ENCODE results near the gene ERI3.
A peak's percentile ranks its signal among the peaks of the same experiment; 100 is the strongest.

ERI3 gene

DNA sequence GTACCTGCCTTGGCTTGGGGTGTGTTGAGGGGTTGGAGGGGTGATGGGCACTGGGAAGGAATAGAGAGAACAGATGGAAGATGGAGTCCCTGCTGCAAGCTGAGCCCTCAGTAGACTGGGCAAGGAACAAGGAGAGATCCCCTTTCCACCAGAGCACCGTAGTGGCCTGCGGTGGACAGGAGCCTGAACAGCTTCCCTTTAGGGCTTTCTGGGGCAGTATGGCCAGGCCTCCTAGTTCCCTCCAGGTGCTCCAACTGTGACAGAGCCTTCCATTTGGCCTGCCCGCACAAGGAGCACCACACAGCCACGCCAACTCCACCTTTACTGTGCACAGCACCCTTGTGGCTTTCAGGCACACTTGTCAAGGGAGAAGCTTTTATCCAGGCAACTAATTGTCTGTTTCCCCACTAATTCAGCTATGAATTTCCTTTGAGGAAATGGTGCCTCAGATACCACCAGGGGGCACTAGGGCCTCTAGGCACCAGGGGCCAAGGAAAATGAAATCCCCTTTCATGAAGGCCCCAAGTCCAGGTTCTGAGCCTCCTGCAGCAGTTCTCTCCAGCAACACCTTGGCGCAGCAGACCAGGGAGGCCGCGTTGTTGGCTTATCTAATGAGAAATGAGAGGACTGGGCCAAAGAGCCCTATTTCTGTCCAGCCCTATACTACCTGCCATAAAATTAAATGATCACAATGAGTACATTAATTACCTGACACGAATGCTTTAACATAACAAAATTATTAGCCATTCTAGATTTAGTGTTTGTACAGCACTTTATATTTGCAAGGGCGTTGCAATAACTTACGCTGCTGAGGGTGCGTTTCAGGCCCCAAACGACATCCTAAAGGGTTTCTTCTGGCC is 23.1 kb upstream of the ERI3 start:
- DNase-seq (ENCODE audit: low read depth): peak; percentile 48
- TF ChIP-seq, protein P1, sequence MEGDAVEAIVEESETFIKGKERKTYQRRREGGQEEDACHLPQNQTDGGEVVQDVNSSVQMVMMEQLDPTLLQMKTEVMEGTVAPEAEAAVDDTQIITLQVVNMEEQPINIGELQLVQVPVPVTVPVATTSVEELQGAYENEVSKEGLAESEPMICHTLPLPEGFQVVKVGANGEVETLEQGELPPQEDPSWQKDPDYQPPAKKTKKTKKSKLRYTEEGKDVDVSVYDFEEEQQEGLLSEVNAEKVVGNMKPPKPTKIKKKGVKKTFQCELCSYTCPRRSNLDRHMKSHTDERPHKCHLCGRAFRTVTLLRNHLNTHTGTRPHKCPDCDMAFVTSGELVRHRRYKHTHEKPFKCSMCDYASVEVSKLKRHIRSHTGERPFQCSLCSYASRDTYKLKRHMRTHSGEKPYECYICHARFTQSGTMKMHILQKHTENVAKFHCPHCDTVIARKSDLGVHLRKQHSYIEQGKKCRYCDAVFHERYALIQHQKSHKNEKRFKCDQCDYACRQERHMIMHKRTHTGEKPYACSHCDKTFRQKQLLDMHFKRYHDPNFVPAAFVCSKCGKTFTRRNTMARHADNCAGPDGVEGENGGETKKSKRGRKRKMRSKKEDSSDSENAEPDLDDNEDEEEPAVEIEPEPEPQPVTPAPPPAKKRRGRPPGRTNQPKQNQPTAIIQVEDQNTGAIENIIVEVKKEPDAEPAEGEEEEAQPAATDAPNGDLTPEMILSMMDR (conservative IDR thresholded peaks at IDR 0.05; ENCODE audit: low read length): peak; percentile 79
- no peak overlapping the region for H3K4me3 ChIP-seq (ENCODE audit: low read length)

DNA sequence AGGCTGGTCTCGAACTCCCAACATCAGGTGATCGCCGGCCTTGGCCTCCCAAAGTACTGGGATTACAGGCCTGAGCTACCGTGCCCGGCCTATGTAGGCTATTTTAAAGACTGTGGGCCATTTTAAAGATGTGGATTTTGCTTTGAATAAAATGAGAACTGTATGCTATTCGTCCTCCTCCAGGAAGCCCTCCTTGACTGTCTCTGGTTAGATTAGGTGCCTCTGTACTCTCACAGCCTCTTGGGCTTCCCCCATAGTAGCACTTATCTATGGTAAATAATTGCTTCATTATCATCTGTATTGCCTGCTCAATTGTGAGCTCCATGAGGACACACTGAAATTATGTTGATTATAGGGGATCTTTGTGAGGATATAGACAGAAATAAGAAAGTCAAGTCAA is 20.5 kb upstream of the ERI3 start:
- H3K4me3 ChIP-seq (ENCODE audit: low read length): no peak overlapping the region
- TF ChIP-seq, protein P1 (conservative IDR thresholded peaks at IDR 0.05; ENCODE audit: low read length): no peak
- no peak for DNase-seq (ENCODE audit: low read depth)

DNA sequence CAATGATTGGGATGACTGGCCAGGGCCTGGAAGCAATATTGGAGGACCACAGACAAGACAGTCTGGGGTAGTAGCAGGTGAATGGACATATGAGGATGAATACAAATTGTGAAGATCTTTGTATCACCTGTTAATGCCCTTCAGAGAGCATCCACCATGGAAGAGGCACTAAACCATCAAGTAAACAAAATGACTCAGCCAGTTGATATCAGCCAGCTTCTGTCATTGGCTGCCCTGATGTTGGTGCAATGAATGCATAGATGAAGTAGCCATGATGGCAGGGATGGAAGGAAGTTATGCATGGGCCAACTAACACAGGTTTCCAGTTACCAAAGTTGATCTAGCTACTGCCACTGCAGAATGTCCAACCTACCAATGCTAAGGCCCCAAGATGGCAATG is 16.1 kb upstream of the ERI3 start:
- no peak overlapping the region for H3K4me3 ChIP-seq (ENCODE audit: low read length)
- no peak for DNase-seq (ENCODE audit: low read depth)
- TF ChIP-seq, protein P1 (conservative IDR thresholded peaks at IDR 0.05; ENCODE audit: low read length): no peak

DNA sequence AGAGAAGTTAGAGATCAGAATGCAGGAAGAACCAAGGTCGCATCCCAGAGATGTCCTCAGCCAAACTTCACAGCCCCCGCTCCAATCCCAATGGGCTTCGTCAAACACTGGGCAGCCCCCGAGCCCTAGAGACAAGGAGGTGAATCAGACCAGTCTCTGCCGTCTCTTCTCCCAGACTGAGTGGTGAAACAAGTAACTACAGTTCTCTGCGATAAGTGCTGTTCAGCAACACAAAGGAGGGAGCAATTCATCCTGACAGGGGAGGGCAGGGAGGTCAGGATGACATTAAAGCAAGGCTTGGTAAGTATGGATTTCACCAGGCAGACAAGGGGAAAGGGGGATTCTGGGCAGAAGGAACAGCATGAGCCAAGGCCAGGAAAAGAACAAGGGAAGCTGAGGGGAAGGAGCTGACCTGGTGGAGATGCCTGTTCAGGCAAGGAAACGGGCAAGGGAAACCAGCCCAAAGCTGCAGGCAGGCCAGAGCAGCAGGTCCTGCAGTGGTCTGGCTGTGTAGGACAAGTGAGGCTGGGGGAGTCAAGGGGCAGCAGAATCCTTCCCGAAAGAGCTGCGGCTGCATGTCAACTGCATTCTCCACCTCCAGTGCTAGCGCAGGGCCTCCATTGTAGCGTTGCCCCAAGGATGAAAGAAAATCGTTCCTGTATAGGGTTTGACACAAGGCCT is 13.6 kb upstream of the ERI3 start:
- TF ChIP-seq, protein P1 (conservative IDR thresholded peaks at IDR 0.05; ENCODE audit: low read length): no peak
- H3K4me3 ChIP-seq (ENCODE audit: low read length): no peak overlapping the region
- DNase-seq (ENCODE audit: low read depth): no peak

DNA sequence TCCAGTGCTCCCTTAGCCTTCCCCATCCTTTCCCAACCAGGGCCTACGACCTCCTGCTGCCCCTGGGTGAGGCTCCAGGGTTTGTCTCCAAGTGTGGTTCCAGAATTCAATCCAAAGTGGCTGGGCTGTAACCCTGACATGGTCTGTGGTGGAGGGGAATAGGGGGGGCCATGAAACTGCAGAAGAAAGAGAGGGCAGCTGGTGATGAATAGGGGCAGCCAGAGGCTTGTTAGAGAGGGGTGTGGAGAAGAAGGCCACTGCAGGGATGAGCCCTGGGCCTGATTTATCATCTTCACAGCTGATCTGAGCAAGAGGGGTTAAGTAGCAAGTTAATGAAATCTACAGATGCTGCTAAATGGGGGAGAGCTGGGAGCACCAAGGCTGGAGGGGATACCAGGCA is 12.9 kb upstream of the ERI3 start:
- no peak for DNase-seq (ENCODE audit: low read depth)
- TF ChIP-seq, protein P1 (conservative IDR thresholded peaks at IDR 0.05; ENCODE audit: low read length): no peak
- H3K4me3 ChIP-seq (ENCODE audit: low read length): no peak overlapping the region

DNA sequence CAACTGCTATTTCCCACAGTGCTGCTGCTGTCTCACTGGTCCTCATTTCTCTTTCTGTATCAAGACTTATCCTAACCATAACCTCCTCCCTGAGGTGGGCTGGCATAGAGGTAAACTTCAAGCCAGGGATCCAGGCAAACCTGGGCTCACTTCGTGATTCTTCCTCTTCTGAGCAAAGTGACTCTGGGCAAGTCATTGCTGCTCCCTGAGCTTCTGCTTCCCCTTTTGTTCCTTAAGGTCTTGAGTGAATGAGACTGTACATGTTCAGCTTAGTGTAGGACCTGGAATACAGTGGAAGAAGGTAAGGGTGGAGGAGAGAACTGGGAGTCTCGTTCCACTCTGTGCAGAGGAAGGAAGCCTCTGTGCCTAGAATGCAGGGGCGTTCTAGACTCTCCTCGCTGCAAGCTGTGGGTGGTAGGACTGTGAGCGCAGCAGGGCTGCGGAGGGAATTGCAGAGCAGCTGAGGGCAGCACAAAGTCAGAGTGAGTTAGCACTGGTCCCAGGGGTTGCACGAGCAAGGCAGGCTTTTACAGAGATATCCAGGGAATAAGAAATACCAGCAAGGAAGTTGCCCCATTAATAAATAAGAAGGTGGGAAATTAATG is 11.4 kb upstream of the ERI3 start:
- no peak for DNase-seq (ENCODE audit: low read depth)
- no peak overlapping the region for H3K4me3 ChIP-seq (ENCODE audit: low read length)
- TF ChIP-seq, protein P1 (conservative IDR thresholded peaks at IDR 0.05; ENCODE audit: low read length): no peak

All from AG10803 (cell line).